Activated CD8-positive, alpha-beta T cell treated with anti-CD3 and anti-CD28 coated beads for 36 hours (primary cell): ENCODE data around the gene ELP5. TPM values are rescaled to one million over a fixed set of nuclear protein-coding genes. Genes with fewer than 3 reads are reported as not detected.

ENCODE experiments used
- ATAC-seq: fragments of 200-7000 bp; cut with Tn5 transposase; one replicate; pipeline ENCODE4 v1.10.0; 2021; ENCODE audit warnings: mild to moderate bottlenecking, moderate library complexity
- CTCF ChIA-PET: fragments of 350-600 bp; sonication (Branson Sonifier 250); formaldehyde crosslinking; loops from one replicate; lab custom pipeline; 2021; ENCODE audit warnings: antibody characterized with exemption; lab: Charles Lee
- POLR2A ChIA-PET: fragments of 350-600 bp; sonication (Branson Sonifier 250); formaldehyde crosslinking; loops from one replicate; lab custom pipeline; 2021; ENCODE audit warnings: antibody characterized with exemption; lab: Charles Lee
- DNase-seq: peaks from one replicate; pipeline ENCODE4 v3.0.0-alpha.2; 2020
- H3K27ac Mint-ChIP-seq: one replicate; pipeline ENCODE4 v1.8.0; 2021; ENCODE audit warnings: mild to moderate bottlenecking, mixed read lengths
- H3K27me3 Mint-ChIP-seq: one replicate; pipeline ENCODE4 v1.8.0; 2021; ENCODE audit warnings: mixed read lengths
- H3K36me3 Mint-ChIP-seq: one replicate; pipeline ENCODE4 v1.8.0; 2021; ENCODE audit warnings: low read depth, mixed read lengths
- H3K4me1 Mint-ChIP-seq: one replicate; pipeline ENCODE4 v1.8.0; 2021; ENCODE audit warnings: low read depth, mixed read lengths
- H3K4me3 Mint-ChIP-seq: one replicate; pipeline ENCODE4 v1.8.0; 2021; ENCODE audit warnings: mild to moderate bottlenecking, moderate library complexity, mixed read lengths
- H3K9me3 Mint-ChIP-seq: one replicate; pipeline ENCODE4 v1.8.0; 2021; ENCODE audit warnings: mixed read lengths
- CTCF ChIP-seq: fragments of 200-600 bp; IDR thresholded peaks from one replicate; pipeline ENCODE4 v1.8.0; 2022; ENCODE audit warnings: antibody characterized with exemption, mild to moderate bottlenecking
- intact Hi-C: fragments of 100-400 bp; cut with micrococcal nuclease; formaldehyde crosslinking; loops from one replicate; pipeline ENCODE4 v1.10.0; 2022
- total RNA-seq, 2 experiments: library from RNA; stranded (reverse); gene quantifications; one replicate each; pipeline ENCODE4 v1.2.3, GENCODE V29; 2021

Gene ELP5
- total RNA-seq, 2 experiments from 2014 or later: 80.2 to 85.4 TPM

DNA sequence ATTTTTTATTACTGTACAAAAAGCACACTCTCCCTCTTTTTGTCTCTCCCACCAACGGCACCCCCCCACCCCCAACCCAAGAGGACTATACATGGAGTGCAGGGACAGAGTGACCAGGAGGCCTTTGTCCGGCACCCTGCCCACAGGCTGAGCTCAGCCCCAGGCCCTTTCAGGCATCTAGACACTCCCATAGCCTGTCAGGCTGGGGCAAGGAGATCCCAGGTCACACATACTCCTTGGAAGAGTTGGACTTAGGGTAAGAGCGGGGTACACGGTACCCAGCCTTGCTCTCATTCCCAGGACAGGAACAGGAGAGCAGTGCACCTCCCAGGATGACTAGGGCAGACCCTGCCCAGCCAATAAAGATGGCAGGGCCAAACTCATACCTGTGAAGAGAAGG, 8.1 kb downstream of the ELP5 start:
- peak overlapping the region; percentile 57 for H3K4me3 Mint-ChIP-seq
- ChIA-PET CTCF (interaction anchor here (0.7 kb wide), 1 partner anchor 40 kb away, joined by 4 read pairs; no protein-coding TSS in a partner anchor), POLR2A (interaction anchor here (0.6 to 1.7 kb wide), 6 partner anchors 9 to 448 kb away, joined by 3 to 6 read pairs (median 4); partner anchors contain the start of genes CTDNEP1 and DLG4)
- no peaks in the 10 kb centered on the region for H3K9me3 Mint-ChIP-seq
- TF ChIP-seq CTCF: no peak
- peaks cover 18% of the 10 kb centered on the region for H3K27me3 Mint-ChIP-seq
- intact Hi-C loops: no loop called here
- peaks cover 26% of the 10 kb centered on the region for H3K36me3 Mint-ChIP-seq
- no peak for ATAC-seq
- no peak for DNase-seq
- H3K4me1 Mint-ChIP-seq: peaks cover 37% of the 10 kb centered on the region
- H3K27ac Mint-ChIP-seq: peak overlapping the region; percentile 42

DNA sequence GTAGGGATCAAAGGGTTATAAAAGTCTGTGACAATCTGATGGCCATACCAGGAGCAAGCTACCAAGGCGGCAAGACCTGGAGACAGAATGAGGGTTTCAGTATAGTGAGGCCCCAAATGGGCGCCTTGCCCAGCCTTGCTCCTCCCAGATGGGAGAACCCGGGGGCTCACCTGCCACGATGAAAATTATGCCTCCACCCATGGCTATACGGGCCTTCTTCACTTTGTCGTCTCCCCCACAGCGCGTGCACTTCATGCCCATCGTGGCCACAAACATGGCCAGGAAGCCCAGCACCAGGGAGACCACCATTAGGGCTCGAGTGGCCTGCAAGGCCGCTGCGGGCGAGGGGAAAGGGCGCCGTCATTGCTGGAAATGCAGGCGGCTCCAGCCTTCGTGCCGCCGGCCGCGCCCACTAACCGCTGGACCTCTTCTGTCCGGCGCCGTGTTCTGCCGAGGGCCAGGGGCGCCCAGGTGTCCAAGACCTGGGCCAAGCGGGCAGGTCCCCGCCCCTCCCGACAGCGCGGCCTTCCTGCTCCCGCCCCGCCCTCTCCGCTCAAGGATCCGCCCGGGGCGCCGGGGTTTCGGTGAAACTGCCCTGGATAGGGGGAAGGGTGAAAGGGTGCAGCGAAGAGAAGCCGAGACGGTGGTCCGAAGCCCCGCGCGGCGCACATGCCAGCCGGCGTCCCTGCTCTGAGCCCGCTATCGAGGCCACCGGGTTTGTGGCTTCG, 8.8 kb downstream of the ELP5 start:
- no peak for TF ChIP-seq CTCF
- ChIA-PET POLR2A (interaction anchor here (0.6 to 1.7 kb wide), 6 partner anchors 10 to 448 kb away, joined by 3 to 6 read pairs (median 4); partner anchors contain the start of genes CTDNEP1 and DLG4), CTCF (no interaction called here)
- peak overlapping the region; percentile 55 for H3K27ac Mint-ChIP-seq
- H3K27me3 Mint-ChIP-seq: peaks cover 18% of the 10 kb centered on the region
- DNase-seq (peak; percentile 57), ATAC-seq (peak; percentile 64)
- intact Hi-C loops: no loop called here
- peaks cover 37% of the 10 kb centered on the region for H3K4me1 Mint-ChIP-seq
- H3K4me3 Mint-ChIP-seq: peak overlapping the region; percentile 57
- H3K36me3 Mint-ChIP-seq: peaks cover 26% of the 10 kb centered on the region
- no peaks in the 10 kb centered on the region for H3K9me3 Mint-ChIP-seq

GRCh38 chr17:7261379-7262191, 9.6 kb downstream of the ELP5 start:
- DNase-seq: peak; percentile 45
- ChIA-PET CTCF (no interaction called here), POLR2A (interaction anchor here (1.0 kb wide), 1 partner anchor 12 kb away, joined by 3 read pairs; no protein-coding TSS in a partner anchor)
- intact Hi-C loops: no loop called here
- no peak for TF ChIP-seq CTCF
- Mint-ChIP-seq H3K4me1 (peaks cover 37% of the 10 kb centered on the region), H3K9me3 (no peaks in the 10 kb centered on the region), H3K4me3 (peak overlapping the region; percentile 68), H3K27ac (peak overlapping the region; percentile 74), H3K27me3 (peaks cover 18% of the 10 kb centered on the region), H3K36me3 (peaks cover 21% of the 10 kb centered on the region)
- peak; percentile 43 for ATAC-seq

DNA sequence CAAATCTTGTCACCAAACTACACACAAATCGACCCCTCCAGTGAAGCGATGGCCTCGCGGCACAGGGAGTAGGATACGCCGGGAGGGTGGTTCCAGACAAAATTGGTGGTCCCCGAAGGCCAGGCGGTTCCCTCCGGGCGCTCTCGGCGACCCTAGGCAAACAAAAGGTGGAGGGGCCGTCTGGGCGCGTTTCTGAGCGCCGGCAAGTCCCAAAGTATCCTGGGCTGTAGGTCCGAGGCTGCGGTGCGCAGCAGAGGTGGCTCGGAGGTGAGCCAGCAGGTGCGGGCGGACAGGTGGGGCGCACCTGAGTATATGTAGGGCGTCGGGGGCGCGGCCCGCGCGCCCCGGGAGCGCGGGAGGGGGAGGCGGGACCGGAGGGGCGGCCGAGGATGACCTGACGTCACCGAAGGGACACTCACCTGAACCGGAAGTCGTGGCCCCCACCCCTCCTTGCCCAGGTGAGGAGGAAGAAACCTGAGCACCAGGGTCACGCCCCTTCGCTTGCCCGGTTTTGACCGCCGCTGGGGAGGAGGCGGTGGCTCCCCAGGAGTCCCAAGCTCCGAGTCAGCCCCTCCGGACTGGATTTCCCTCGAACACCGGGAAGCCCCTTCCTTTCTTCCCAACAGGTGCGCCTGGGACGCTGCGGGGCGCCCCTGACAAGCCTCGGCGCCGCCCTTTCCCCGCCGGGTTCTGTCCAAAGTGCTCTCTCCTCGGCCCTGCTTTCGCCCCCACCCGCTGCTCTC, 10.3 kb downstream of the ELP5 start, which contains the start of gene CLDN7:
CLDN7 (minus strand) TSS at position 287 of the 743 bp plus-strand sequence. CDS start 435 bp downstream, outside the sequence.
- ChIA-PET CTCF (no interaction called here), POLR2A (interaction anchor here (0.6 to 1.0 kb wide), 2 partner anchors 13 to 42 kb away, joined by 3 read pairs; no protein-coding TSS in a partner anchor)

More for the DNA sequence above, 10.3 kb downstream of the ELP5 start, which contains the start of gene CLDN7:
- ATAC-seq (no peak), DNase-seq (no peak)
- Mint-ChIP-seq H3K27me3 (peaks cover 18% of the 10 kb centered on the region), H3K27ac (peak within 1 kb of the TSS; percentile 74), H3K9me3 (no peaks in the 10 kb centered on the region), H3K4me1 (peaks cover 37% of the 10 kb centered on the region), H3K4me3 (peak within 1 kb of the TSS; percentile 68), H3K36me3 (peaks cover 17% of the 10 kb centered on the region)
- intact Hi-C loops: no loop called here
- TF ChIP-seq CTCF: no peak
